Testis (tissue), 3 donors: Measurements from ENCODE around the gene SLC25A20. TPM values are rescaled to one million over a fixed set of nuclear protein-coding genes. Genes with fewer than 3 reads are reported as not detected.

ENCODE experiments used
- DNase-seq: peaks from one replicate; pipeline ENCODE4 v3.0.0-alpha.2; 2019
- H3K27ac ChIP-seq, 2 donors: fragments of 200-600 bp; sonication (generic); one replicate each; pipeline ENCODE4 v1.5.1; 2019
- H3K27me3 ChIP-seq: fragments of 200-600 bp; sonication (generic); one replicate; pipeline ENCODE4 v1.5.1; 2019
- H3K36me3 ChIP-seq: fragments of 200-600 bp; sonication (generic); one replicate; pipeline ENCODE4 v1.5.1; 2017; ENCODE audit warnings: low read depth; ENCODE audit errors: missing control alignments
- H3K4me1 ChIP-seq: fragments of 200-600 bp; sonication (generic); one replicate; pipeline ENCODE4 v1.5.1; 2019
- H3K4me3 ChIP-seq, 2 donors: fragments of 200-600 bp; sonication (generic); one replicate each; pipeline ENCODE4 v1.5.1; 2017 to 2019
- H3K9me3 ChIP-seq: fragments of 200-600 bp; sonication (generic); one replicate; pipeline ENCODE4 v1.5.1; 2017
- POLR2A ChIP-seq: fragments of 450-650 bp; IDR thresholded peaks from one replicate; pipeline ENCODE4 v1.6.1; 2017; ENCODE audit warnings: antibody characterized with exemption, mild to moderate bottlenecking, moderate library complexity
- WGBS, 2 donors: methylation state at CpG; one replicate each; pipeline ENCODE4 v1.1.5; 2018; 5-methylcytosine and 5-hydroxymethylcytosine counted together
- intact Hi-C: fragments of 100-400 bp; cut with DNase I; formaldehyde crosslinking; loops from one replicate; pipeline ENCODE4 v1.15.1; 2023; ENCODE audit warnings: low total_unique reads
- polyA plus RNA-seq: library from polyadenylated mRNA; stranded (reverse); fragments of 350-450 nt; fragmentation: Illumina TruSeq; extraction: RNeasy Lipid Tissue Mini Kit (QIAGEN cat#74804); gene quantifications from one replicate; pipeline ENCODE4 v1.2.3, GENCODE V29; 2014; ENCODE audit warnings: low read depth, low replicate concordance; ENCODE audit not compliant: insufficient read depth
- total RNA-seq, 2 donors: library from RNA; depleted of rRNA; stranded (reverse); fragments of >200 nt; gene quantifications; one replicate each; pipeline ENCODE4 v1.2.3, GENCODE V29; 2016
- TF ChIP-seq, protein P1 (sequence below), 3 experiments: fragments of 450-650 bp in 2 of 3; fragments of 200-600 bp in 1 of 3; sonication (generic) in 1 of 3; IDR thresholded peaks; one replicate each; pipeline ENCODE4 v1.5.1; 2016 to 2019; ENCODE audit warnings: antibody characterized with exemption in 3 of 3, mild to moderate bottlenecking in 2 of 3, moderate library complexity in 1 of 3

SLC25A20 gene
- total and polyA plus RNA-seq, 3 donors from 2014 or later, result 13.0 to 19.6 (median 15.7) TPM

- H3K4me3 ChIP-seq, result no peak overlapping the region
- no peak overlapping the region for H3K27ac ChIP-seq
- H3K9me3 ChIP-seq, result no peaks in the 10 kb centered on the region
- peaks cover 6% of the 10 kb centered on the region for H3K4me1 ChIP-seq
- no peak for TF ChIP-seq POLR2A
- TF ChIP-seq, protein P1, sequence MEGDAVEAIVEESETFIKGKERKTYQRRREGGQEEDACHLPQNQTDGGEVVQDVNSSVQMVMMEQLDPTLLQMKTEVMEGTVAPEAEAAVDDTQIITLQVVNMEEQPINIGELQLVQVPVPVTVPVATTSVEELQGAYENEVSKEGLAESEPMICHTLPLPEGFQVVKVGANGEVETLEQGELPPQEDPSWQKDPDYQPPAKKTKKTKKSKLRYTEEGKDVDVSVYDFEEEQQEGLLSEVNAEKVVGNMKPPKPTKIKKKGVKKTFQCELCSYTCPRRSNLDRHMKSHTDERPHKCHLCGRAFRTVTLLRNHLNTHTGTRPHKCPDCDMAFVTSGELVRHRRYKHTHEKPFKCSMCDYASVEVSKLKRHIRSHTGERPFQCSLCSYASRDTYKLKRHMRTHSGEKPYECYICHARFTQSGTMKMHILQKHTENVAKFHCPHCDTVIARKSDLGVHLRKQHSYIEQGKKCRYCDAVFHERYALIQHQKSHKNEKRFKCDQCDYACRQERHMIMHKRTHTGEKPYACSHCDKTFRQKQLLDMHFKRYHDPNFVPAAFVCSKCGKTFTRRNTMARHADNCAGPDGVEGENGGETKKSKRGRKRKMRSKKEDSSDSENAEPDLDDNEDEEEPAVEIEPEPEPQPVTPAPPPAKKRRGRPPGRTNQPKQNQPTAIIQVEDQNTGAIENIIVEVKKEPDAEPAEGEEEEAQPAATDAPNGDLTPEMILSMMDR (IDR thresholded peaks at IDR 0.05), result no peak
- intact Hi-C loops, result no loop called here
- H3K27me3 ChIP-seq, result no peaks in the 10 kb centered on the region
- H3K36me3 ChIP-seq, result no peaks in the 10 kb centered on the region
- no peak for DNase-seq
- WGBS, 2 donors, result 65 to 81% methylated on average over 2 of the region's 2 CpGs
Observed at GRCh38 chr3:48820612-48821324, 77.9 kb downstream of the SLC25A20 start.

DNA sequence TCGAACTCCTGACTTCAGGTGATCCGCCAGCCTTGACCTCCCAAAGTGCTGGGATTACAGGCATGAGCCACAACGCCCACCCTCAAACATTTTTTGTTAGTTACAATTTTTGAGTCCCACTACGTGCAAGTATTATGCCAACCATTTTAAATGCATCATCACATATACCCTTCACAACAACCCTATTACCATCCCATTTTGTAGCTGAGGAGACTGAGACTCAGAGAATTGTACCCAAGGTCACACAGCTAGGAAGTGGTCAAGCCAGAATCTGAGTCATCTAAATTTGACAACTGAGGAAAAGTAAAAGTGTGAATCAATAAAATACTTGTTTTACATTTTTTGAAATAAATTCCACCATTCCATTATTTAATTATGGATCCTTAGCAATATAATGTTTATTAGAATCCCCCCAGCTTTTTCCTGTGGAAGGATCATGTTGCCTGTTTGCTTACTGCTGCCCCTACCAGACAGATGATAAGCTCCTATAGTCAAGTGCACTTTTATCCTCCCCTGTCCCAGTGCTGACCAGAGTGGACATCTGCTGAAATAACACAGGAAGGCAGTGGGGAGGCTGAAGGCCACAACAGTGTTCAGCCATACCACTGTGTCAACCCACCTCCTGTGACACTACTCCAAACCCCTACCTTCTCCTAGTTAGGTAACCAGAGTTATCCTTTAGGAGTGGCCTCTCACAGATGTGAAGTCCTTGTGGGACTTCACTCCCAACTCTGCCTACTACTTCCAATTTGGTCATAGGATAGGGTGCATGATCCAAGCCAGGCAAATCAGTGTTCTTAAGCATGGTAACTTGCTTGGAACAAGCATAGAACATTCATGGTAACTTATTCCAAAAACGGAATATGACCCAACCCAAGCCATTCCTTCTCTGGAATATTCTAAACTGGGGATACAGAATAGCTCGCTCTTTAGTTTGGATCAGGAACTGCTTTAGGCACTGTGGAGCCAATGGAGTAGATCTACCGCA is 79.2 kb downstream of the SLC25A20 start:
- Histone ChIP-seq H3K4me1 (peaks cover 6% of the 10 kb centered on the region), H3K4me3 (no peak overlapping the region), H3K36me3 (no peaks in the 10 kb centered on the region), H3K9me3 (no peaks in the 10 kb centered on the region), H3K27ac (no peak overlapping the region), H3K27me3 (no peaks in the 10 kb centered on the region)
- TF ChIP-seq, protein P1 (IDR thresholded peaks at IDR 0.05), result no peak
- WGBS, 2 donors, result 84 to 95% methylated on average over 7 of the region's 7 CpGs
- no peak for DNase-seq
- intact Hi-C loops, result no loop called here

GRCh38 chr3:48811524-48811923 is 87.2 kb downstream of the SLC25A20 start:
- H3K27me3 ChIP-seq, result no peaks in the 10 kb centered on the region
- 50 to 51% methylated on average over 3 of the region's 3 CpGs for WGBS, 2 donors
- H3K9me3 ChIP-seq, result no peaks in the 10 kb centered on the region
- intact Hi-C loops, result no loop called here
- no peak overlapping the region for H3K4me3 ChIP-seq
- no peak for DNase-seq
- no peaks in the 10 kb centered on the region for H3K4me1 ChIP-seq
- H3K27ac ChIP-seq, result no peak overlapping the region
- H3K36me3 ChIP-seq, result no peaks in the 10 kb centered on the region
- no peak for TF ChIP-seq POLR2A
- TF ChIP-seq, protein P1 (IDR thresholded peaks at IDR 0.05), result no peak

Other genes with a start within 250 kb of the SLC25A20 start
- 10 to 100 TPM; 14.3 to 17.5 TPM for gene CELSR3, start 236.0 kb downstream of the SLC25A20 start, total RNA-seq
- 13.5 TPM for gene CELSR3, start 236.0 kb downstream of the SLC25A20 start, polyA plus RNA-seq
- 10 to 100 TPM; 69.4 to 81.3 TPM for gene NCKIPSD, start 213.0 kb downstream of the SLC25A20 start, total RNA-seq
- gene NCKIPSD, start 213.0 kb downstream of the SLC25A20 start, polyA plus RNA-seq, result 30.1 TPM
- gene IP6K2, start 181.7 kb downstream of the SLC25A20 start, total RNA-seq, result 100 to 1,000 TPM; 114 to 148 TPM
- 113 TPM for gene IP6K2, start 181.7 kb downstream of the SLC25A20 start, polyA plus RNA-seq
- 100 to 1,000 TPM in 1 of 2 donors, 10 to 100 TPM in 1; 52.2 to 150 TPM for gene PRKAR2A, start 51.0 kb downstream of the SLC25A20 start, total RNA-seq
- gene PRKAR2A, start 51.0 kb downstream of the SLC25A20 start, polyA plus RNA-seq, result 166 TPM
- gene ARIH2, start 20.0 kb upstream of the SLC25A20 start, total RNA-seq, result 100 to 1,000 TPM; 127 to 157 TPM
- gene ARIH2, start 20.0 kb upstream of the SLC25A20 start, polyA plus RNA-seq, result 106 TPM
- gene P4HTM, start 91.4 kb upstream of the SLC25A20 start, total RNA-seq, result 100 to 1,000 TPM; 107 to 122 TPM
- 52.3 TPM for gene P4HTM, start 91.4 kb upstream of the SLC25A20 start, polyA plus RNA-seq
- gene WDR6, start 108.5 kb upstream of the SLC25A20 start, total RNA-seq, result 100 to 1,000 TPM; 171 to 172 TPM
- gene WDR6, start 108.5 kb upstream of the SLC25A20 start, polyA plus RNA-seq, result 92.0 TPM
- 100 to 1,000 TPM in 1 of 2 donors, 10 to 100 TPM in 1; 92.0 to 106 TPM for gene DALRD3, start 119.7 kb upstream of the SLC25A20 start, total RNA-seq
- 121 TPM for gene DALRD3, start 119.7 kb upstream of the SLC25A20 start, polyA plus RNA-seq
- gene NDUFAF3, start 123.2 kb upstream of the SLC25A20 start, total RNA-seq, result 100 to 1,000 TPM; 324 to 416 TPM
- gene NDUFAF3, start 123.2 kb upstream of the SLC25A20 start, polyA plus RNA-seq, result 544 TPM
- 10 to 100 TPM; 93.0 to 98.5 TPM for gene IMPDH2, start 130.5 kb upstream of the SLC25A20 start, total RNA-seq
- 95.0 TPM for gene IMPDH2, start 130.5 kb upstream of the SLC25A20 start, polyA plus RNA-seq
- 100 to 1,000 TPM; 280 to 287 TPM for gene QRICH1, start 195.2 kb upstream of the SLC25A20 start, total RNA-seq
- gene QRICH1, start 195.2 kb upstream of the SLC25A20 start, polyA plus RNA-seq, result 126 TPM
- gene QARS1, start 205.9 kb upstream of the SLC25A20 start, total RNA-seq, result 100 to 1,000 TPM; 198 to 246 TPM
- 175 TPM for gene QARS1, start 205.9 kb upstream of the SLC25A20 start, polyA plus RNA-seq
- gene USP19, start 221.9 kb upstream of the SLC25A20 start, total RNA-seq, result 100 to 1,000 TPM in 1 of 2 donors, 10 to 100 TPM in 1; 82.7 to 102 TPM
- gene USP19, start 221.9 kb upstream of the SLC25A20 start, polyA plus RNA-seq, result 77.2 TPM
- gene LAMB2, start 234.2 kb upstream of the SLC25A20 start, total RNA-seq, result 100 to 1,000 TPM; 336 to 503 TPM
- 276 TPM for gene LAMB2, start 234.2 kb upstream of the SLC25A20 start, polyA plus RNA-seq